Fibroblast of skin of scalp (primary cell): Measurements from ENCODE around the gene GPR89B.
"Not testable (repeated sequence)": the region's sequence is repeated elsewhere in the genome, so short reads cannot be mapped to it uniquely, and the experiment has no call there.

Source experiments
- DNase-seq: peaks from one replicate; pipeline ENCODE4 v3.0.0-alpha.2; 2013

The GPR89B gene

GRCh38 chr1:148032690-148033089 lies 104.5 kb downstream of the GPR89B start:
- not testable (repeated sequence) for DNase-seq

GRCh38 chr1:148033147-148033546 lies 104.9 kb downstream of the GPR89B start:
- DNase-seq = not testable (repeated sequence)

- DNase-seq = not testable (repeated sequence)
Measured at GRCh38 chr1:148037850-148038461, 109.7 kb downstream of the GPR89B start.

GRCh38 chr1:148038462-148039333 lies 110.5 kb downstream of the GPR89B start:
- peak; percentile 89 for DNase-seq
